Endothelial cell (in vitro differentiated cells): Measurements from ENCODE around the gene FUS. TPM values are rescaled to one million over a fixed set of nuclear protein-coding genes. Genes with fewer than 3 reads are reported as not detected.

Experiments used
- DNase-seq: peaks from one replicate; pipeline ENCODE4 v3.0.0; 2021; ENCODE audit warnings: low spot score
- H3K27ac Mint-ChIP-seq: one replicate; pipeline ENCODE4 v1.8.0; 2021; ENCODE audit warnings: mixed read lengths, inconsistent platforms; ENCODE audit not compliant: unreplicated experiment
- H3K27me3 Mint-ChIP-seq: one replicate; pipeline ENCODE4 v1.8.0; 2021; ENCODE audit warnings: mild to moderate bottlenecking, moderate library complexity, mixed read lengths, inconsistent platforms; ENCODE audit not compliant: unreplicated experiment
- H3K36me3 Mint-ChIP-seq: one replicate; pipeline ENCODE4 v1.8.0; 2021; ENCODE audit warnings: mild to moderate bottlenecking, low read depth, mixed read lengths, inconsistent platforms; ENCODE audit not compliant: unreplicated experiment
- H3K4me1 Mint-ChIP-seq: one replicate; pipeline ENCODE4 v1.8.0; 2021; ENCODE audit warnings: mild to moderate bottlenecking, mixed read lengths, inconsistent platforms; ENCODE audit not compliant: unreplicated experiment
- H3K4me3 Mint-ChIP-seq: one replicate; pipeline ENCODE4 v1.8.0; 2021; ENCODE audit warnings: mild to moderate bottlenecking, mixed read lengths, inconsistent platforms; ENCODE audit not compliant: unreplicated experiment
- H3K9me3 Mint-ChIP-seq: one replicate; pipeline ENCODE4 v1.8.0; 2021; ENCODE audit warnings: mixed read lengths, inconsistent platforms; ENCODE audit not compliant: unreplicated experiment
- total RNA-seq: library from RNA; stranded (reverse); fragmentation: NEBNext Ultra II Directional; extraction: Animal tissue kit (Norgen Biotek cat#: 25700); gene quantifications from one replicate; pipeline ENCODE4 v1.2.1, GENCODE V29; 2021; ENCODE audit not compliant: unreplicated experiment
- TF ChIP-seq, protein P1 (sequence below): fragments of 200-600 bp; sonication (generic); IDR thresholded peaks from one replicate; pipeline ENCODE4 v1.5.0; 2021; ENCODE audit warnings: antibody characterized with exemption; ENCODE audit not compliant: unreplicated experiment

FUS gene
- total RNA-seq, 1 donor from 2014 or later = 590 TPM

DNA sequence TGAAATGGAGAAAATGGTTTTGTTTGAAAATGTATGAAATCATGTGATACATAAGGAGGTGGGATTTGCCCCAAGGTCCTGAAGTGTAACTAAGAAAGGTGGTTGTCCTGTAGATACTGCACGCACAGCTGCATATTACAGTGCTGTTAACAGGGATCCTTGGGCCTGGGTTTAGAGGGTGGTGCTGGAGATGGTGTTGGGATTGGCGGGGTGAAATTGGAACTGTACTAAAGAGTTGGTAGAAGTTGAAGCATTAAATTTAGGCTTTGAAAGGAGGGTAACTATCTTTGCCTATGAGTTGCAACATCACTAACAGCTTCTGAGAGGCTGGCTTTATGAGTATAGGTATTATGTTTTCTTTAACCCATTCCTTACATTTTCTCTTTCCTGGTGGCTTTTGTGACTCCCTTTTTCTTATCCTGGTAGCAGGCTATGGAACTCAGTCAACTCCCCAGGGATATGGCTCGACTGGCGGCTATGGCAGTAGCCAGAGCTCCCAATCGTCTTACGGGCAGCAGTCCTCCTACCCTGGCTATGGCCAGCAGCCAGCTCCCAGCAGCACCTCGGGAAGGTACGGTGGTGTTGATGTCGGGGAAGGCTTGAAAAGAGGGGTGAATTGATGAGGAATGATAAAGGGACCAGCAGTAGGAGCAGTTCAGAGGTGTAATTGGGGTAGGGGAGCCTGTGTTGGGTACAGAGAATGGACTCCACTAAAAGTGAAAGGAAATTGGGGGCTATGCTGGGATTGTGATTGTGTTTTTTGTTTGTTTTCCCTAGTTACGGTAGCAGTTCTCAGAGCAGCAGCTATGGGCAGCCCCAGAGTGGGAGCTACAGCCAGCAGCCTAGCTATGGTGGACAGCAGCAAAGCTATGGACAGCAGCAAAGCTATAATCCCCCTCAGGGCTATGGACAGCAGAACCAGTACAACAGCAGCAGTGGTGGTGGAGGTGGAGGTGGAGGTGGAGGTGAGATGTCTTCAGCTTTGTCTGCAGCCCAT, 3.8 kb downstream of the FUS start:
- TF ChIP-seq, protein P1, sequence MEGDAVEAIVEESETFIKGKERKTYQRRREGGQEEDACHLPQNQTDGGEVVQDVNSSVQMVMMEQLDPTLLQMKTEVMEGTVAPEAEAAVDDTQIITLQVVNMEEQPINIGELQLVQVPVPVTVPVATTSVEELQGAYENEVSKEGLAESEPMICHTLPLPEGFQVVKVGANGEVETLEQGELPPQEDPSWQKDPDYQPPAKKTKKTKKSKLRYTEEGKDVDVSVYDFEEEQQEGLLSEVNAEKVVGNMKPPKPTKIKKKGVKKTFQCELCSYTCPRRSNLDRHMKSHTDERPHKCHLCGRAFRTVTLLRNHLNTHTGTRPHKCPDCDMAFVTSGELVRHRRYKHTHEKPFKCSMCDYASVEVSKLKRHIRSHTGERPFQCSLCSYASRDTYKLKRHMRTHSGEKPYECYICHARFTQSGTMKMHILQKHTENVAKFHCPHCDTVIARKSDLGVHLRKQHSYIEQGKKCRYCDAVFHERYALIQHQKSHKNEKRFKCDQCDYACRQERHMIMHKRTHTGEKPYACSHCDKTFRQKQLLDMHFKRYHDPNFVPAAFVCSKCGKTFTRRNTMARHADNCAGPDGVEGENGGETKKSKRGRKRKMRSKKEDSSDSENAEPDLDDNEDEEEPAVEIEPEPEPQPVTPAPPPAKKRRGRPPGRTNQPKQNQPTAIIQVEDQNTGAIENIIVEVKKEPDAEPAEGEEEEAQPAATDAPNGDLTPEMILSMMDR = no peak
- Mint-ChIP-seq H3K4me3 (peak overlapping the region; percentile 98), H3K36me3 (peaks cover 71% of the 10 kb centered on the region), H3K27me3 (peaks cover 35% of the 10 kb centered on the region), H3K9me3 (no peaks in the 10 kb centered on the region), H3K4me1 (peaks cover 66% of the 10 kb centered on the region), H3K27ac (peak overlapping the region; percentile 94)
- no peak for DNase-seq

DNA sequence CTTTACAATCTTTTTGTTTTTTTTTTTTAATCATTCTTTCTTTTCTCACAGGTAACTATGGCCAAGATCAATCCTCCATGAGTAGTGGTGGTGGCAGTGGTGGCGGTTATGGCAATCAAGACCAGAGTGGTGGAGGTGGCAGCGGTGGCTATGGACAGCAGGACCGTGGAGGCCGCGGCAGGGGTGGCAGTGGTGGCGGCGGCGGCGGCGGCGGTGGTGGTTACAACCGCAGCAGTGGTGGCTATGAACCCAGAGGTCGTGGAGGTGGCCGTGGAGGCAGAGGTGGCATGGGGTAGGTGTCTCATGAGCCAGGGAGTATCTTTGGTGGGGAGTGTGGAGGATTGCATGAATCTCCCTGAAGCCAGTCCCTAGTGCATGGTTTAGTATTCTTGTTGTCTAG, 4.9 kb downstream of the FUS start:
- TF ChIP-seq, protein P1 = no peak

GRCh38 chr16:31185339-31185738, 5.4 kb downstream of the FUS start:
- Mint-ChIP-seq H3K4me3 (peak overlapping the region; percentile 87), H3K36me3 (peaks cover 87% of the 10 kb centered on the region)

More for the DNA sequence above, 4.9 kb downstream of the FUS start:
- Mint-ChIP-seq H3K36me3 (peaks cover 82% of the 10 kb centered on the region), H3K4me1 (peaks cover 71% of the 10 kb centered on the region), H3K9me3 (no peaks in the 10 kb centered on the region), H3K27me3 (peaks cover 34% of the 10 kb centered on the region), H3K4me3 (peak overlapping the region; percentile 87), H3K27ac (peak overlapping the region; percentile 77)
- no peak for DNase-seq

DNA sequence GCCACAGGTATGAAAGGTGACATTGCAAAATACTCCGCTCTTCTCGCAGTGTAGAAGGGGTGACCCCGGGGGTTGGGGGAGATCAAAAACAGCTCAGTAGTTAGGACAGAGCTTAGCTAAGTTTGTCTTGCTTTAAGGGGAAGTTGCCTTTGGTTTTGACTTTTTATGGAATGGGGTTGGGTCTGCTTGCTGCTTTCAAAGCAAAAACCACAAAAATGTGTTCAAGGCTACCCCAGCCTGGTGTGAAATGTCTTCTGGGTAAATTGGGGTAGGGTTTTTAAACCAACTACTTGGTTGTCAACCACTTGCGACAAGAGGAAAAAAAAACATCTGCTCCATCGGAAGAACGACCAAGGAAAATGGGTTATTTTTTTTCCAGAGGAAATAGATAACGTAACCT, 6.2 kb downstream of the FUS start:
- Mint-ChIP-seq H3K27ac (peak overlapping the region; percentile 1), H3K9me3 (no peaks in the 10 kb centered on the region), H3K36me3 (peaks cover 92% of the 10 kb centered on the region), H3K4me1 (peaks cover 81% of the 10 kb centered on the region), H3K27me3 (peaks cover 34% of the 10 kb centered on the region), H3K4me3 (peak overlapping the region; percentile 64)
- DNase-seq = no peak
- TF ChIP-seq, protein P1 = no peak

More at GRCh38 chr16:31185339-31185738, 5.4 kb downstream of the FUS start:
- no peak for DNase-seq
- Mint-ChIP-seq H3K27ac (peak overlapping the region; percentile 36), H3K4me1 (peaks cover 75% of the 10 kb centered on the region), H3K9me3 (no peaks in the 10 kb centered on the region), H3K27me3 (peaks cover 35% of the 10 kb centered on the region)
- TF ChIP-seq, protein P1 = no peak
